Activated T-helper 1 cell treated with anti-CD3 and anti-CD28 coated beads, Interleukin-12 subunit alpha, Interleukin-12 subunit beta, Interleukin-2, Interleukin-4 antibody, amounts not matched to agents 30 ng/mL and 10 ng/mL and 1 ng/mL, durations not matched to agents 14 hours and 24 hours and 36 hours (primary cell): ENCODE results near the gene CDH4. TPM values are rescaled to one million over a fixed set of nuclear protein-coding genes. Genes with fewer than 3 reads are reported as not detected.
"Not testable (repeated sequence)": the region's sequence is repeated elsewhere in the genome, so short reads cannot be mapped to it uniquely, and the experiment has no call there.

ENCODE experiments used
- DNase-seq: peaks from one replicate; pipeline ENCODE4 v3.0.0; 2021; ENCODE audit warnings: low spot score
- H3K27ac Mint-ChIP-seq: one replicate; pipeline ENCODE4 v1.8.0; 2021; ENCODE audit warnings: mild to moderate bottlenecking, mixed read lengths
- H3K27me3 Mint-ChIP-seq: one replicate; pipeline ENCODE4 v1.8.0; 2022; ENCODE audit warnings: mild to moderate bottlenecking, moderate library complexity, mixed read lengths; ENCODE audit not compliant: insufficient read depth
- H3K36me3 Mint-ChIP-seq: one replicate; pipeline ENCODE4 v1.8.0; 2021; ENCODE audit warnings: low read depth, mixed read lengths
- H3K4me1 Mint-ChIP-seq: one replicate; pipeline ENCODE4 v1.8.0; 2021; ENCODE audit warnings: low read depth, mixed read lengths
- H3K4me3 Mint-ChIP-seq: one replicate; pipeline ENCODE4 v1.8.0; 2021; ENCODE audit warnings: mild to moderate bottlenecking, moderate library complexity, mixed read lengths
- H3K9me3 Mint-ChIP-seq: one replicate; pipeline ENCODE4 v1.8.0; 2021; ENCODE audit warnings: mixed read lengths
- intact Hi-C: fragments of 100-400 bp; cut with micrococcal nuclease; formaldehyde crosslinking; loops from one replicate; pipeline ENCODE4 v1.15.1; 2024
- total RNA-seq: library from RNA; stranded (reverse); gene quantifications from 2 replicates; pipeline ENCODE4 v1.2.3, GENCODE V29; 2022

Gene CDH4
- total RNA-seq, 1 donor from 2014 or later: not detected

DNA sequence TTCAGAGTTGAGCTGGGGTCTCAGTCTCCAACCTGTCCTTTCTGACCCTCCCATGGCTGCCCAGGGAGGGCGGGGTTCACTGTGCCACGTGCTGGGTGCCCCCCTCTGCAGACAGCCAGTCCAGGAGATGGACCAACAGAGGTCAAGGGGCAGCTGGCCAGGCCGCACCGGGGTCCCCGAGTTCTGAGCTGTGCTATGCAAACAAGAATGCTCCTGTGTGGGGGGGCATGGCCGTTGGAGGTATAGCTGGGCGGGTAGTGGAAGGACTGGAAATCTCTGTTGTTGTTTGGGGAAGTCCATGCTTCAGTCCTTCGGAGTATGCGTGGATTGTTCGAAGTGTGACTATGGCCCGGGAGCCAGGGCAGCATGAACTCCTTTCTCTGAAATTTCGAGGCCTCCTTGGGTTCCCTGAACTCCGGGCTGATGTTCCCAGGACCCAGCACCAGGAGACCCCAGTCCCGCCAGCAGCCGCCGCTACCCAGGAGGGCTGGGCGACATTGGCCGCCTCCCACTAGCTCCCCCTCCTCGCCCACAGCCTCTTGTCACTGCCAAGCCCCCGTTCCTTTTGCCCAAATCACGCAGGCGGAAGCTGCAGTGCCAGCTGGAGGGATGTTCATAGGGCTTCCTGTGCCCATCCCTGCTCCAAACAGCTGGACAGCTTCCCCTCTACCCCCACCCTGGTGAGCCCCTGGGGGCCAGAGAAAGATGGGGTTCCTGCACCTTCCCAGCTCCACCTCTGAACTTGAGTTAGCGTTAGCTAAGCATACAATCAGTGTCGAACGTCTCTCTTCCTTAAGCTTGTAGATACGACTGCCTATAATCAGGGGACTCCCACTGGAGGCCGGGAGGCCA, 687.0 kb downstream of the CDH4 start:
- H3K4me1 Mint-ChIP-seq: no peaks in the 10 kb centered on the region
- H3K27ac Mint-ChIP-seq: no peak overlapping the region
- no peak overlapping the region for H3K4me3 Mint-ChIP-seq
- H3K36me3 Mint-ChIP-seq: no peaks in the 10 kb centered on the region
- H3K27me3 Mint-ChIP-seq: no peaks in the 10 kb centered on the region
- H3K9me3 Mint-ChIP-seq: no peaks in the 10 kb centered on the region
- no peak for DNase-seq
- intact Hi-C loops: no loop called here

DNA sequence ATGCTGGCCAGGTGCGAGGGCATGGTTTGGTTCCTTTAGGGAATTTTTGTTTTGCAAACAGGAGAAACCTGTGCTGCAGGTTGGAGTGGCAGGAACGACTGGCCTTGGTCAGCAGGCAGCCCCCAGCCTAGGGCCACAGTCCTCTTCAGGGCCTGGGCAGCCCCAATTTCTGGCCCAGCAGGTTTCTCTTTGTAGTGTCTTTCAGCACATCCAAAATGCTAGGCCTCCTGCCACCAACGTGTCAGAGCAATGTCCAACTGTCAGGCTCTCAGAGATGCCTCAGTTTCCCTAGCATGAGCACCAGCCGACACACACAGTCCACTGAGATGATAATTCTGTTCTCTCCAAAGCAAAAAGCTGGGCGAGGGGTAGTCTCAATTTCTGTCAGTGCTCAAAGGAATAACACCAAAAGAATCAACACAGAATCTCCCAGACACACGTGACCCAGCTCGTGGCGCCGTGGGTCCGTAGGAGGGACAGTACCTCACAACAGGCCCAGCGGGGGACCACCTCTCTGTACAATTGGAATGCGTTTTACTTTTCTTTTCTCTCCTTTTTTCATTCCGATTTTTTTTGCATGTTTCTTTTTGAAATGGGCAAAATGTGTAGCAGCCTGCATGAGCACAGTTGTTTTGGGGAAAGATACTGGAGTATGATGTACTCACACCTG, 687.8 kb downstream of the CDH4 start:
- H3K36me3 Mint-ChIP-seq: no peaks in the 10 kb centered on the region
- H3K27ac Mint-ChIP-seq: no peak overlapping the region
- no peaks in the 10 kb centered on the region for H3K9me3 Mint-ChIP-seq
- DNase-seq: no peak
- H3K4me3 Mint-ChIP-seq: no peak overlapping the region
- no peaks in the 10 kb centered on the region for H3K4me1 Mint-ChIP-seq
- intact Hi-C loops: no loop called here
- H3K27me3 Mint-ChIP-seq: no peaks in the 10 kb centered on the region

DNA sequence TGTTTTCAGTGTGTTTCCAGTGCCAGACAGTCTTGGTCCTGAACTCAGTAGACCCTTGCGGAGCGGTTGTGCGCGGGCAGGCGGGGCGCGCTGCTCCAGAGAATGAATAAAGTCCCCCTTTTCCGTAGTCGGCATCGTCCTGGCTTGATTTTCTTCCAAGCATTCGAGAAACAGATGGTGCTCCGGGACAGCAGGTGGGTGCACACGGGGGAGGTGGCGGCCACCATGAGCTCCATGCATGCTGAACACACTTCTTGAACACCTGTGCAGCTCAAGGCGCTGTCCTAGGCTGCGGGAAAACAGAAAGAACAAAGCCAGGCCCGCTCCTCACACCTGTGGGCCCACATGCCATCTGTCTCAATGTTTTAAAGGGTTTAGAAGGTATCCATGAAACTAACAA, 688.4 kb downstream of the CDH4 start:
- Mint-ChIP-seq H3K27me3 (no peaks in the 10 kb centered on the region), H3K9me3 (no peaks in the 10 kb centered on the region), H3K36me3 (no peaks in the 10 kb centered on the region), H3K4me1 (no peaks in the 10 kb centered on the region), H3K27ac (no peak overlapping the region), H3K4me3 (no peak overlapping the region)
- DNase-seq: no peak
- intact Hi-C loops: no loop called here

DNA sequence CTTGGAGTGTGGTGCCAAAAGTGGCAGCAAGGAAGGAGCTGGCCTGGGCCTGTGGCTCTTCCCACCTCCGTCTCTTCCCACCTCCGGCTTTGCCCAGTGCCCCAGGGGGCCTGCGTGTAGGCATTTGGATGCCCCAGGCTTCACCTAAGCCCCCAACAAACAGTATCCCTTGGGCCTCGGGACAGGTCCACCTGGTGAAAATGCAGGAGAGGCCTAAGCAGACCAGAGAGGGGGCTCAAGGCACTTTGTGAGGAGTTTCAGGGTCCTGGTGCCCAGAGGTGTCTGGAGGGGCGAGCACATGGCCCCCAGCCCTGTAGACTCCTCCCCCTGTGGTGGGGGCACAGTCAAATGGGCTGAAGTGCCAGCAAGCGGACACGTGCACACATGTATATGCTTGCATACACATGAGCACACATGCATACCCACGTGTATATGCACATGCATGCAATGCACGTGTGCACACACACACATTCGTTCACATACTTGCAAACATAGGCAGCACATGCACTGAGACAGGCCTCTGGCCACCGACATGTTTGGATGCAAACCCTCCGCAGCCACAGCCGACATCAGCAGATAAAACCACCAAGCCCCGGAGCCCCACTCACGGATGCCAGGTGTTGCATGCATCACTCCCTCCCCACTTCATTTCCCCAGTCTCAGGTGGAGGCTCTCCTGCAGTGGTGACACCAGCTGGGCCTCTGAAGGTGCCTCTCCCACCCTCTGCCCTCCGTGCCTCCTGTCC, 689.1 kb downstream of the CDH4 start:
- H3K4me1 Mint-ChIP-seq: no peaks in the 10 kb centered on the region
- H3K9me3 Mint-ChIP-seq: no peaks in the 10 kb centered on the region
- H3K4me3 Mint-ChIP-seq: no peak overlapping the region
- H3K27ac Mint-ChIP-seq: no peak overlapping the region
- DNase-seq: no peak
- no peaks in the 10 kb centered on the region for H3K27me3 Mint-ChIP-seq
- H3K36me3 Mint-ChIP-seq: no peaks in the 10 kb centered on the region
- intact Hi-C loops: no loop called here

DNA sequence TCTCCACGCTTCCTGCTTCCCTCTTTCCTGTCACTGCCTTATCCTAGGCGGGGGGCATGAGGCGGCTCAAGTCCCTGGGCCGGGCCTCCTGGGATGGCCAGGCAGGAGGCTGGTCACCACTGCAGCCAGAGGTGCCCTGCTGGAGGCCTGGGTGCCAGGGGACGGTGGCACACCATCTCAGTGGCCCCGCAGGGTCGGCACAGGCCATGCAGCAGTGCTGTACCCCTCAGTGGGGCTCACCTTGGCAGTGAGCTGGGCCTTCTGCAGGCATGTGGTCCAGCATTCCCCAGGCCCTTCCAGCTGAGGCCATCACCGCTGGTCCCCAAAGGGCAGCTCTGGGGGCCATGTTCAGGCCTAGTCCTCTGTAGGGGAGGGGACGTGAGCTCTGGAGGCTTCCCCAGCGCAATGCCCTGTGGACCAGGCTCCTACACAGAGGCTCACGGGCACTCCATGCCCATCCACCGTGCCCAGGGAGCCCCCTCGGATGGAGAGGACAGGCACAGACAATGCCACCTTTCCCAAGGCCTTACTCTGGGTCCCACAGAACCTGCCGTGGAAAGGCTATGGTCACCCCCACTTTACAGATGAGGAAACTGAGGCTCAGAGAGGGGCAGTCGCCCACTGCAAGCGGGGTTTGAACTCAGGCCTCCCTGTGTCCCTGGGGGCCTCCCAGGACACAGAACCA, 689.8 kb downstream of the CDH4 start:
- no peaks in the 10 kb centered on the region for H3K9me3 Mint-ChIP-seq
- H3K4me3 Mint-ChIP-seq: no peak overlapping the region
- H3K27me3 Mint-ChIP-seq: no peaks in the 10 kb centered on the region
- no peaks in the 10 kb centered on the region for H3K4me1 Mint-ChIP-seq
- H3K36me3 Mint-ChIP-seq: no peaks in the 10 kb centered on the region
- H3K27ac Mint-ChIP-seq: no peak overlapping the region
- intact Hi-C loops: no loop called here
- DNase-seq: no peak

DNA sequence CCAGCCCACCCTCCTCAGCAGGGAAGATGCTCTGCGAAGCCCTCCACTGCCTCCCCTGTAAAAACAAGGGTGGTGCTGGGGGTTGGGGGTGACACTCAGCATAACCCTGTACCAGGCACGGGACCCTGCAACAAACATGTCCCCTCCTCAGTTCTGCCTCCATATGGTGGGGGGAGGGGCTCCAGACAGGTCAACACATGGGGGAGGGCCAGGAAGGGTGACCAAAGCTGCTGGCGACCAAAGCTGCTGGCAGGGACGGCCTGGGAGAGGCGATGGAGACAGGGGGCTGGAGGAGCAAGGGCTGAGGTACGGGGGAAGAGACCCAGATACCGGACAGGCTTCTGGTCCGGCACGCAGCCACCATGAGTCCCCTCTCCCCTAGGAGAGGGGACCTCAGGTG, 690.5 kb downstream of the CDH4 start:
- Mint-ChIP-seq H3K27ac (no peak overlapping the region), H3K4me1 (no peaks in the 10 kb centered on the region)

DNA sequence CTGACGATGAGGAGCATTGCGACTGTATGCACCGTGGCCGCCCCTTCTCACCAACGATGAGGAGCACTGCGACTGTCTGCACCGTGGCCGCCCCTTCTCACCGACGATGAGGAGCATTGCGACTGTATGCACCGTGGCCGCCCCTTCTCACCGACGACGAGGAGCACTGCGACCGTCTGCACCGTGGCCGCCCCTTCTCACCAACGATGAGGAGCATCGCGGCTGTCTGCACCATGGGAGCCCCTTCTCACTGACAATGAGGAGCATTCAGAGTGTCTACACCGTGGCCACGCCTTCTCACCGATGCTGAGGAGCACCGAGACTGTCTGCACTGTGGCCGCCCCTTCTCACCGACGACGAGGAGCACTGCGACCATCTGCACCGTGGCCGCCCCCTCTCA, 692.9 kb downstream of the CDH4 start:
- intact Hi-C loops, DNase-seq, H3K4me3 Mint-ChIP-seq, H3K27me3 Mint-ChIP-seq, H3K27ac Mint-ChIP-seq, H3K9me3 Mint-ChIP-seq, H3K36me3 Mint-ChIP-seq, H3K4me1 Mint-ChIP-seq: not testable (repeated sequence)

More for the DNA sequence above, 690.5 kb downstream of the CDH4 start:
- Mint-ChIP-seq H3K27me3 (no peaks in the 10 kb centered on the region), H3K9me3 (no peaks in the 10 kb centered on the region), H3K36me3 (no peaks in the 10 kb centered on the region), H3K4me3 (no peak overlapping the region)
- no peak for DNase-seq
- intact Hi-C loops: no loop called here

DNA sequence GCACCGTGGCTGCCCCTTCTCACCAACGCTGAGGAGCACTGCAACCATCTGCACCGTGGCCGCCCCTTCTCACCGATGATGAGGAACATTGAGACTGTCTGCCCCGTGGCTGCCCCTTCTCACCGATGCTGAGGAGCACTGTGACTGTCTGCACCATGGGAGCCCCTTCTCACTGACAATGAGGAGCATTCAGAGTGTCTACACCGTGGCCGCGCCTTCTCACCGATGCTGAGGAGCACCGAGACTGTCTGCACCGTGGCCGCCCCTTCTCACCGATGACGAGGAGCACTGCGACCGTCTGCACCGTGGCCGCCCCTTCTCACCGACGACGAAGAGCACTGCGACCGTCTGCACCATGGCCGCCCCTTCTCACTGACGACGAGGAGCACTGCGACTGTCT, 693.4 kb downstream of the CDH4 start:
- H3K9me3 Mint-ChIP-seq, DNase-seq, H3K27me3 Mint-ChIP-seq, H3K4me3 Mint-ChIP-seq, H3K4me1 Mint-ChIP-seq, H3K36me3 Mint-ChIP-seq, H3K27ac Mint-ChIP-seq, intact Hi-C loops: not testable (repeated sequence)

DNA sequence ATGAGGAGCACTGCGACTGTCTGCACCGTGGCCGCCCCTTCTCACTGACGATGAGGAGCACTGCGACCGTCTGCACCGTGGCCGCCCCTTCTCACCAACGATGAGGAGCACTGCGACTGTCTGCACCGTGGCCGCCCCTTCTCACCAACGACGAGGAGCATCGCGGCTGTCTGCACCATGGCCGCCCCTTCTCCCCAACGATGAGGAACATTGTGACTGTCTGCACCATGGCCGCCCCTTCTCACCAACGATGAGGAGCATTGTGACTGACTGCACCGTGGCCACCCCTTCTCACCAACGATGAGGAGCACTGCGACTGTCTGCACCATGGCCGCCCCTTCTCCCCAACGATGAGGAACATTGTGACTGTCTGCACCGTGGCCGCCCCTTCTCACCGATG, 696.0 kb downstream of the CDH4 start:
- H3K36me3 Mint-ChIP-seq, intact Hi-C loops, H3K9me3 Mint-ChIP-seq, H3K27me3 Mint-ChIP-seq, H3K4me1 Mint-ChIP-seq, H3K27ac Mint-ChIP-seq, H3K4me3 Mint-ChIP-seq, DNase-seq: not testable (repeated sequence)

DNA sequence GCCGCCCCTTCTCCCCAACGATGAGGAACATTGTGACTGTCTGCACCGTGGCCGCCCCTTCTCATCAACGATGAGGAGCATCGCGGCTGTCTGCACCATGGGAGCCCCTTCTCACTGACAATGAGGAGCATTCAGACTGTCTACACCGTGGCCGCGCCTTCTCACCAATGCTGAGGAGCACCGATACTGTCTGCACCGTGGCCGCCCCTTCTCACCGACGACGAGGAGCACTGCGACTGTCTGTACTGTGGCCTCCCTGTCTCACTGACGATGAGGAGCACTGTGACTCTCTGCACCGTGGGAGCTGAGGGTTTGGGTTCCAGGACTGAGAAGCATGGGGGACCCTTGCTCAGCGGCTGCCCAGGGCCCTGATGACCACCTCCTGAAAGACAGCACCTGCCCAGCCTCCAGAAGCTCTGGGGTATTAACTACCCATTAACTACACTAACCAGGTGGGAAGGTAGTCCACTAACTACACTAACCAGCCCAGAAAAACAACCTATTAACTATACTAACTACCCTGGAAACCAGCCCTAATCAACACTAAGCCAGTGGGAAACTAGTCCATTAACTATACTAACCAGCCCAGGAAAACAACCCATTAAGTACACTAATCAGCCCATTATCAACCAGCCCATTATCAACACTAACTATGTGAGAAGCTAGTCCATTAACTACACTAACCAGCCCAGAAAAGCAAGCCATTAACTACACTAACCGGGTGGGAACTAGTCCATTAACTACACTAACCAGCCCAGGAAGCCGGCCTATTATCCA, 696.7 kb downstream of the CDH4 start:
- H3K27me3 Mint-ChIP-seq: peaks cover 1% of the 10 kb centered on the region
- no peak overlapping the region for H3K27ac Mint-ChIP-seq
- no peak overlapping the region for H3K4me3 Mint-ChIP-seq
- H3K36me3 Mint-ChIP-seq: no peaks in the 10 kb centered on the region
- intact Hi-C loops: no loop called here
- H3K9me3 Mint-ChIP-seq: no peaks in the 10 kb centered on the region
- H3K4me1 Mint-ChIP-seq: no peaks in the 10 kb centered on the region
- no peak for DNase-seq

DNA sequence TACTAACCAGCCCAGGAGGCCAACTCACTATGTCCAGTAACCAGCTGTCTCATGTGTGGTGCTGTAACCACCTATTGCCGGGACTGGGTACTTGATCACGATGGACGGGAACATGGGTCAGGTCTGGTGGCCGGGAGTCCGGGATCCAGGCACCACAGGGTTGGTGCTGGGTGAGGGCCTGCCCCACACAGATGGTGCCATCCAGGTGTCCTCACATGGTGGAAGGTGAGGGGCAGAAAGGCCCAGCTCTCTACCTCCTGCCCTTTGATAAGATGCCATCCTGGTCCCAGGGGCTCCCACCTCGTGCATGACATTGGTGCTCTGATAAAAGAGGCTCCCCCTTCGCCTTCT, 697.3 kb downstream of the CDH4 start:
- no peak for DNase-seq

More for the DNA sequence above, 697.3 kb downstream of the CDH4 start:
- Mint-ChIP-seq H3K27ac (no peak overlapping the region), H3K4me3 (no peak overlapping the region), H3K9me3 (no peaks in the 10 kb centered on the region), H3K4me1 (no peaks in the 10 kb centered on the region), H3K27me3 (peaks cover 1% of the 10 kb centered on the region), H3K36me3 (no peaks in the 10 kb centered on the region)
- intact Hi-C loops: no loop called here
